GM21360 (cell line): Measurements from ENCODE around the gene PAIP1.
"Not testable (repeated sequence)": the region's sequence is repeated elsewhere in the genome, so short reads cannot be mapped to it uniquely, and the experiment has no call there.

Experiments used
- ATAC-seq: cut with Tn5 transposase; IDR thresholded peaks from one replicate; pipeline ENCODE4 v1.9.1; 2021; ENCODE audit warnings: mild to moderate bottlenecking, moderate library complexity; ENCODE audit not compliant: unreplicated experiment

Gene PAIP1

DNA sequence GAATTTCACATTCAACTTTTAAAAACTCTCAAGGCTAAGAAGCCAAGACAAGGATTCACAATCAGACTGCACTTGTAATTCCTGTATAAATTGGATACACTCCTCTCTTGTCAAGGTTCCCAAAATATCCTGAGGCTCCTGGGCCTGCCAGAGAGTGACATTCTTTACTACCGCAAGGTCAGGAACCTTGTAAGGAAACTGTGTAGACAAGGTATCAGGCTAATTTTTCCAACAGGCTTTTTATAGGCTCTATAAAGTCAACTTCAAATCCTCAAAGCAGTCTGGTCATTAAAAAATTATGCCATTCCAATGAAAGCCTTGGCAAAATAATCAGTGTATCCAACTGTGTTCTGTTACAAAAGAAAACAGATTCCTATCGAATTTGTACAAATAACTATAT lies 15.5 kb upstream of the PAIP1 start:
- ATAC-seq = no peak

GRCh38 chr5:43571237-43571636 lies 14.4 kb upstream of the PAIP1 start:
- ATAC-seq = no peak

- ATAC-seq = no peak
Observed at GRCh38 chr5:43570450-43571158, 13.7 kb upstream of the PAIP1 start.

DNA sequence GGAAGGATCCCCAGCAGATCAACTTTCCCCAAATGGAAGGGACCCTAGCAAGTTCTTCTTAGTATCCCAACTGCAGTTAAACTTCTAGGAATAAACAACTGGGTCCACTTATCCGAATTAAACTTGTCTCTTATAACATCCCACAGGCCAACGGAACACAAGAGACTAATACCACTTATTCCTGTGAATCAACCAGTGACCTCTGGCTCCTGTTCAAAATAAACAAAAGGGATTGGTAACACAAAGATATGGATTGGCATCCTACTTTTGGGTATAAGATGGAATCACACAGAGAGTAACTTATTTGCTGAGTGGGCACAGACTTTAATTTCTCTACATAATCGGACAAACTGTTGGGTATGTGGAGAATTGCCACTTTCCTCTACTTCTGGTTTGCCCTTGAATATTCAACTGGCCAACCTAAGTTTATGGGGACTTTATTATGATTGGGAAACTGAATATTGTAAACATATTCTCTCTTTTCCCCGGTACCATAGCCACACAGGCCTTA lies 12.4 kb upstream of the PAIP1 start:
- ATAC-seq = no peak

DNA sequence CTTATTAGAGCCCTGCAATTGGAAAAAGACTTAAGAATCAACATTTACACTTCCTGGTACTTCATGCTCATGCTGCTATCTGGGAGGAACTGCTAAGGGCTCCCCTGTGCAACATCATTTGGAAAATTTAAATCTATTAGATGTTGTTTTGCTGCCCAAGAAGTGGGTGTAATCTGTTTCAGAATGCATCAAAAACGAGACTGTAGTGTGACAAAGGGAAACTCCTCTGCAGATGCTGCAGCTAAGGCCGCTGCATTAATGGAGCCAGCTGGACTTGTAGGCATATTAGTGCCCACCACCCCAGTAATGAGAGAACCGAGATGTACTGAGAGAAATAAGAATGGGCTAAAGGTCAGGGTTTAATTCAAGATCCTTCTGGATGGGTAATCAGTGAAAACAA lies 11.1 kb upstream of the PAIP1 start:
- ATAC-seq = no peak

GRCh38 chr5:43565043-43565442 lies 8.2 kb upstream of the PAIP1 start:
- no peak for ATAC-seq

- no peak for ATAC-seq
Observed at GRCh38 chr5:43564289-43564850, 7.5 kb upstream of the PAIP1 start.

GRCh38 chr5:43563321-43563720 lies 6.4 kb upstream of the PAIP1 start:
- ATAC-seq = no peak

DNA sequence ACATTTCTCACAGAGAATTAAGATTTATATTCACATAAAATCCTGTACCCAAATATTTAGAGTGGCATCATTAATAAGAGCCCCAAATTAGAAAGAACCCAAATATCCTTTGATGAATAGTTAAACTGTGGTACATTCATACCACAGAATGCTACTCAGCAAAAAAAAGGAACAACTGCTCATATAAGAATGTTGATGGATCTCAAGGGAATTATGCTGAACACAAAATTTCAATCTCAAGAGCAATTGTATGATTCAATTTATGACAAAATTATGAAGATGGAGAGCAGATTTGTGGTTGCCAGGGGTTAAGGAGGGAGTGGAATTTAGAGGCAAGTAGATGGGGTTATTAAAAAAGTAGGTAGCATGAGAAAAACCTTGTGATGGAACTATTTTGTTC lies 4.5 kb upstream of the PAIP1 start:
- ATAC-seq = no peak

- ATAC-seq = no peak
Observed at GRCh38 chr5:43560128-43560527, 3.3 kb upstream of the PAIP1 start.

DNA sequence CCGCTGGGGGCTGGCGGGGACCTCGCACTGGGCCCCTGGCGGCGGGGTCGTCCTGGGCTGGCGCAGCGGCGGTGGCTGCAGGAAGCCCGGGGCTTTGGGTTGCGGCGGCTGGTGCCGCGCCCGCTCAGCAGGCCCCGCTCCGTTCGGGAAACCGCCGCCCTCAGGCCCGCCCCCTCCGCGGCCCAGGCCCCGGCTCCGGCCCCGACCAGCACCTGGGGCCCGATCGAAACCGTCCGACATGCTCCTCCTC lies 345 bp downstream of the PAIP1 start:
- ATAC-seq = peak; percentile 87

- peak; percentile 36 for ATAC-seq
Observed at GRCh38 chr5:43555895-43556606, 826 bp downstream of the PAIP1 start.

- no peak for ATAC-seq
Observed at GRCh38 chr5:43554497-43554896, 2.4 kb downstream of the PAIP1 start.

DNA sequence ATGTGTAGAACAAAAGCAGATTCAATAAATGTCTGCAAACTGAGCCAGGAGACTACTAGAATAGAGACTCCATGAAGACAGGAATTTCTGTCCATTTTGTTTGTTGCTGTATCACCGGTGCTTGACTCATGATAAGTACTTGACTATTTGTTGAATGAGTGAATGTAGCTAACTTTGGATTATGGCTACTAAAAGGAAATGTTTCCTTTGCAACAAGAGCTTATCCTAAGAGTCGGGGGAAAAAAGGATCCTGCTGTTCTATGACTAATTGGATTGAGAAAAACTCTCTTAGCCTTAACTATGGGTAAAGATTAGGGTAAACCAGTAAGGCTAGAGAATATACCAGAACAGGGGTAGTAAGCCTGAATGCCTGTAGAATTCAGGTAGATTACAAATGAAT lies 3.5 kb downstream of the PAIP1 start:
- ATAC-seq = no peak

DNA sequence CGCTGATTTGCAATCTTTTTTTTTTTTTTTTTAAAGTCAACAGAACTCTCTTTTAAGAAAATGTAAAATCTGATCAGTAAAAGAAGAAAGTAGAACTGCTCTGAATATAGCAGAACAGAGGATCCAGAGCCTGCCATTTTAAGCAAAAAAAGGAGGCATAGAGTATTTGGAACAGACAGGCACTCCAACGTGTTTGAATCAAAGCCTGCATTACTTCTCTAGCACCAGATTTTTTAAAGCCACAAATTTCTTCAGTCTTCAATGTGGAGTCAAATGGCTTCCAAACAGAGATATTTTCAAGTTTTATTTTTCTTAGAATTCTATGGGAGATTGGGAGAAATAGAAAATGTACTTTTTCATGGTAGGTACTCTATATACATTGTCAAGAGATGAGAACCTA lies 5.1 kb downstream of the PAIP1 start:
- ATAC-seq = no peak

- ATAC-seq = not testable (repeated sequence)
Observed at GRCh38 chr5:43549272-43549671, 7.6 kb downstream of the PAIP1 start.

GRCh38 chr5:43548358-43548757 lies 8.5 kb downstream of the PAIP1 start:
- ATAC-seq = no peak

DNA sequence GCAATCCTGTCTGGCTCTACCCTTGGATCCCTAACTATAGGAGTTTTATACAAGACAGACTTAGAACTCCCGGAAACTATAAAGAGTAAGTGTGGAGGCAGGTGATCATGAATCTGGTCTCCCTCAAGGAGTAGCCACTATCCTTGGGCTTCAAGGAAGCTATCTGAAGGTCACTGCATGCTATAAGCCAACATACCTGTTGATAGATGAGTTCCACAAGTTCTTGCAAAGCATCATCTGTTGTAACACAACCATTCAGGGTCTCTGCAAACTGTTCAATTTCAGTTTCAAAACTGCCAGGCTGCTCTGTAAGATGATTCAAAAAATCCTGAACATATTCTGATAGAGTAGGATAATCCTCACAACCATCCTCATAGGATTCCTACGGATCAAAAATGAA lies 9.3 kb downstream of the PAIP1 start:
- no peak for ATAC-seq

- no peak for ATAC-seq
Observed at GRCh38 chr5:43543434-43543833, 13.4 kb downstream of the PAIP1 start.

- no peak for ATAC-seq
Observed at GRCh38 chr5:43540746-43541145, 16.1 kb downstream of the PAIP1 start.

GRCh38 chr5:43536972-43537371 lies 19.9 kb downstream of the PAIP1 start:
- ATAC-seq = no peak

DNA sequence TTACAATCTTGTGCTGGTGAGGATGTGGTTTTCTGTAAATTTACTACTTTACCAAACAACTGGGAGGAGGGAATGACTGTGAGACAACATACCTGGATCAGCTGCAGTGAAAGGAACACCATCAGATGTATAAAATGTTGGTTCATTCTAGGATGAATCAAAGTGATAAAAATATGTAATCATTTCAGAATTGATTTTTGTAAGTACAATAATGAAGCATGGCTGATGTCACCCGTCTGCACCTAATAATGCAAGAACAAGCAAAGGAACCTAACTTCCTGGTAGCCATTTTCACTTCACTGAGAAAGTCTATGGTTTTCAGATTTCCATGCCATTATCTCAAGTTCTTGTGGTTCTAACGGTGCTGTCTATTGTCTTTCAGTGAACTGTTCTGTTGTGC lies 23.2 kb downstream of the PAIP1 start:
- no peak for ATAC-seq
